OCI-LY1 (cell line): ENCODE results near the gene UMODL1.

Experiments used
- H2AFZ ChIP-seq: fragments of 200-600 bp; sonication (generic), shearing (Covaris generic); 2 replicates; pipeline ENCODE4 v1.6.0; 2014; ENCODE audit warnings: antibody characterized with exemption, mild to moderate bottlenecking, low read length
- H3F3A ChIP-seq: fragments of 200-600 bp; sonication (generic), shearing (Covaris generic); 2 replicates; pipeline ENCODE4 v1.6.0; 2014; ENCODE audit warnings: mild to moderate bottlenecking, antibody characterized with exemption, low read length, moderate library complexity; ENCODE audit not compliant: insufficient read depth
- H3K27ac ChIP-seq: fragments of 200-600 bp; sonication (generic); 2 replicates; pipeline ENCODE4 v1.5.1; 2014; ENCODE audit warnings: low read length, mixed run types, mild to moderate bottlenecking, low read depth; ENCODE audit not compliant: poor library complexity, severe bottlenecking
- H3K27me3 ChIP-seq: fragments of 200-600 bp; sonication (generic); 2 replicates; pipeline ENCODE4 v1.6.0; 2014; ENCODE audit warnings: antibody characterized with exemption, mild to moderate bottlenecking, low read length, moderate library complexity; ENCODE audit not compliant: insufficient read depth
- H3K36me3 ChIP-seq: fragments of 200-600 bp; sonication (generic); 2 replicates; pipeline ENCODE4 v1.6.1; 2014; ENCODE audit warnings: mild to moderate bottlenecking, antibody characterized with exemption, low read length, moderate library complexity, mixed read lengths; ENCODE audit not compliant: insufficient read depth
- H3K4me1 ChIP-seq: fragments of 200-600 bp; sonication (generic); 2 replicates; pipeline ENCODE4 v1.5.1; 2014; ENCODE audit warnings: mild to moderate bottlenecking, low read length, moderate library complexity; ENCODE audit not compliant: insufficient read depth, severe bottlenecking
- H3K4me2 ChIP-seq: fragments of 200-600 bp; sonication (generic), shearing (Covaris generic); 2 replicates; pipeline ENCODE4 v1.6.1; 2014; ENCODE audit warnings: low read length
- H3K4me3 ChIP-seq: fragments of 200-600 bp; sonication (generic); 2 replicates; pipeline ENCODE4 v1.5.1; 2014; ENCODE audit warnings: low read length, low read depth, mild to moderate bottlenecking, mixed read lengths; ENCODE audit not compliant: poor library complexity, severe bottlenecking
- H3K79me2 ChIP-seq: fragments of 200-600 bp; shearing (Covaris generic); 2 replicates; pipeline ENCODE4 v1.6.1; 2016; ENCODE audit warnings: mixed run types, low read length, mixed read lengths; ENCODE audit not compliant: insufficient read depth
- H3K9ac ChIP-seq: fragments of 200-600 bp; sonication (generic), shearing (Covaris generic); 2 replicates; pipeline ENCODE4 v1.6.1; 2014; ENCODE audit warnings: mild to moderate bottlenecking, low read length, mixed read lengths
- H3K9me2 ChIP-seq: fragments of 200-600 bp; sonication (generic), shearing (Covaris generic); 2 replicates; pipeline ENCODE4 v1.6.1; 2014; ENCODE audit warnings: low read depth, mild to moderate bottlenecking, low read length, mixed read lengths
- H3K9me3 ChIP-seq: fragments of 200-600 bp; shearing (Covaris generic); 2 replicates; pipeline ENCODE4 v1.6.1; 2014; ENCODE audit warnings: low read length, mixed read lengths
- H4K20me1 ChIP-seq: fragments of 200-600 bp; sonication (generic), shearing (Covaris generic); 2 replicates; pipeline ENCODE4 v1.6.0; 2016; ENCODE audit warnings: mild to moderate bottlenecking, low read length; ENCODE audit not compliant: insufficient read depth
- CTCF ChIP-seq: fragments of 200-600 bp; sonication (generic), shearing (Covaris generic); IDR thresholded peaks from 2 replicates; pipeline ENCODE4 v1.5.1; 2017; ENCODE audit warnings: mild to moderate bottlenecking, antibody characterized with exemption, low read length, moderate library complexity, mixed read lengths
- EZH2 ChIP-seq: fragments of 200-600 bp; sonication (generic), shearing (Covaris generic); IDR thresholded peaks from 2 replicates; pipeline ENCODE4 v1.8.0; 2017; ENCODE audit warnings: borderline replicate concordance, mixed run types, mild to moderate bottlenecking, antibody characterized with exemption, low read length, moderate library complexity, mixed read lengths

Gene UMODL1

GRCh38 chr21:42068256-42068545, 2.9 kb upstream of the UMODL1 start:
- Histone ChIP-seq H3K27me3 (no peaks in the 10 kb centered on the region), H3K4me3 (no peak overlapping the region), H3F3A (peaks cover 8% of the 10 kb centered on the region), H3K36me3 (no peaks in the 10 kb centered on the region), H3K79me2 (no peaks in the 10 kb centered on the region), H3K9ac (peak overlapping the region; percentile 30; the same call in 1 of the 2 replicates), H4K20me1 (no peaks in the 10 kb centered on the region), H3K4me2 (peak overlapping the region; percentile 31; the same call in 1 of the 2 replicates), H3K27ac (peak overlapping the region; percentile 98), H2AFZ (no peak overlapping the region), H3K9me2 (no peaks in the 10 kb centered on the region), H3K9me3 (no peaks in the 10 kb centered on the region), H3K4me1 (peaks cover 100% of the 10 kb centered on the region)
- TF ChIP-seq EZH2 (no peak), CTCF (no peak)

GRCh38 chr21:42068592-42068991, 2.5 kb upstream of the UMODL1 start:
- peak overlapping the region; percentile 31; the same call in 1 of the 2 replicates for H3K4me2 ChIP-seq
- peaks cover 100% of the 10 kb centered on the region for H3K4me1 ChIP-seq
- H3K36me3 ChIP-seq, result no peaks in the 10 kb centered on the region
- peak overlapping the region; percentile 98 for H3K27ac ChIP-seq
- H3K79me2 ChIP-seq, result no peaks in the 10 kb centered on the region
- H3K9me3 ChIP-seq, result no peaks in the 10 kb centered on the region
- H3K9ac ChIP-seq, result peak overlapping the region; percentile 30; the same call in 1 of the 2 replicates
- no peak overlapping the region for H3K4me3 ChIP-seq
- no peaks in the 10 kb centered on the region for H4K20me1 ChIP-seq
- peaks cover 8% of the 10 kb centered on the region for H3F3A ChIP-seq
- H3K9me2 ChIP-seq, result no peaks in the 10 kb centered on the region
- no peaks in the 10 kb centered on the region for H3K27me3 ChIP-seq
- H2AFZ ChIP-seq, result no peak overlapping the region
- no peak for TF ChIP-seq EZH2
- TF ChIP-seq CTCF, result no peak

- TF ChIP-seq CTCF (no peak), EZH2 (no peak)
- peaks cover 8% of the 10 kb centered on the region for H3F3A ChIP-seq
- H3K27ac ChIP-seq, result peak overlapping the region; percentile 98
- no peak overlapping the region for H3K4me3 ChIP-seq
- no peaks in the 10 kb centered on the region for H3K9me2 ChIP-seq
- no peaks in the 10 kb centered on the region for H3K79me2 ChIP-seq
- no peak overlapping the region; the same call in 1 of the 2 replicates for H3K9ac ChIP-seq
- no peaks in the 10 kb centered on the region for H3K36me3 ChIP-seq
- H2AFZ ChIP-seq, result no peak overlapping the region
- no peak overlapping the region; the same call in 1 of the 2 replicates for H3K4me2 ChIP-seq
- H4K20me1 ChIP-seq, result no peaks in the 10 kb centered on the region
- no peaks in the 10 kb centered on the region for H3K27me3 ChIP-seq
- H3K4me1 ChIP-seq, result peaks cover 100% of the 10 kb centered on the region
- no peaks in the 10 kb centered on the region for H3K9me3 ChIP-seq
These were observed 1.8 kb upstream of the UMODL1 start for GRCh38 chr21:42069327-42069726.
